Upper lobe of left lung (tissue), 6 donors: Measurements from ENCODE around the gene SOX2. TPM values are rescaled to one million over a fixed set of nuclear protein-coding genes. Genes with fewer than 3 reads are reported as not detected.

Experiments
- ATAC-seq, 2 donors: fragments of 200-7000 bp; cut with Tn5 transposase; one replicate each; pipeline ENCODE4 v1.9.1; 2022; ENCODE audit warnings: mild to moderate bottlenecking in 2 of 2, moderate library complexity in 2 of 2; ENCODE audit not compliant: low FRiP score in 2 of 2
- DNase-seq, 2 donors: peaks; one replicate each; pipeline ENCODE4 v3.0.0-alpha.2; 2019 to 2020
- H3K27ac ChIP-seq, 4 donors: fragments of 200-600 bp; sonication (generic); one replicate each; pipeline ENCODE4 v1.5.1; 2016 to 2019
- H3K27me3 ChIP-seq, 4 donors: fragments of 200-600 bp; sonication (generic); one replicate each; pipeline ENCODE4 v1.5.1; 2017 to 2019
- H3K36me3 ChIP-seq, 4 donors: fragments of 200-600 bp; sonication (generic); one replicate each; pipeline ENCODE4 v1.5.1; 2016 to 2019
- H3K4me1 ChIP-seq, 4 donors: fragments of 200-600 bp; sonication (generic); one replicate each; pipeline ENCODE4 v1.5.1; 2018 to 2019
- H3K4me3 ChIP-seq, 4 donors: fragments of 200-600 bp; sonication (generic); one replicate each; pipeline ENCODE4 v1.5.1; 2017 to 2019; ENCODE audit warnings: mild to moderate bottlenecking in 2 of 4, moderate library complexity in 1 of 4
- H3K9me3 ChIP-seq, 4 donors: fragments of 200-600 bp; sonication (generic); one replicate each; pipeline ENCODE4 v1.5.1; 2018 to 2019
- EP300 ChIP-seq, 4 donors: sonication (generic); formaldehyde crosslinking; IDR thresholded peaks; one replicate each; pipeline ENCODE4 v1.5.1; 2017; ENCODE audit warnings: antibody characterized with exemption in 4 of 4, control low read depth in 2 of 4
- POLR2A ChIP-seq, 4 donors: fragments of 450-650 bp; IDR thresholded peaks; one replicate each; pipeline ENCODE4 v1.5.1; 2016 to 2017; ENCODE audit warnings: antibody characterized with exemption in 4 of 4, mild to moderate bottlenecking in 2 of 4
- POLR2AphosphoS5 ChIP-seq, 2 donors: sonication (generic); formaldehyde crosslinking; IDR thresholded peaks; one replicate each; pipeline ENCODE4 v1.5.1; 2017; ENCODE audit warnings: antibody characterized with exemption in 2 of 2
- WGBS, 2 donors: methylation state at CpG; one replicate each; pipeline ENCODE4 v1.1.5; 2017 to 2018; 5-methylcytosine and 5-hydroxymethylcytosine counted together
- total RNA-seq, 6 donors: library from RNA; depleted of rRNA in 4 of 6; stranded (reverse); fragments of >200 nt in 4 of 6; gene quantifications; one replicate each; pipeline versions ENCODE4 v1.1.0 to v1.2.1, GENCODE V29; 2016 to 2021
- TF ChIP-seq, protein P1 (sequence below), 6 experiments: fragments of 450-650 bp in 4 of 6; fragments of 200-600 bp in 2 of 6; sonication (generic) in 2 of 6; IDR thresholded peaks; one replicate each; pipeline ENCODE4 v1.5.1; 2016 to 2019; ENCODE audit warnings: antibody characterized with exemption in 6 of 6
- donor health status: DM: no; HTN: no; CAD: no; lungs with moderate emphysema.
- donor health status: DM: no; HTN: yes; CAD: no; lungs with severe emphysema.

SOX2 gene
- total RNA-seq, 6 donors from 2014 or later: 0.57 to 16.4 (median 2.8) TPM

DNA sequence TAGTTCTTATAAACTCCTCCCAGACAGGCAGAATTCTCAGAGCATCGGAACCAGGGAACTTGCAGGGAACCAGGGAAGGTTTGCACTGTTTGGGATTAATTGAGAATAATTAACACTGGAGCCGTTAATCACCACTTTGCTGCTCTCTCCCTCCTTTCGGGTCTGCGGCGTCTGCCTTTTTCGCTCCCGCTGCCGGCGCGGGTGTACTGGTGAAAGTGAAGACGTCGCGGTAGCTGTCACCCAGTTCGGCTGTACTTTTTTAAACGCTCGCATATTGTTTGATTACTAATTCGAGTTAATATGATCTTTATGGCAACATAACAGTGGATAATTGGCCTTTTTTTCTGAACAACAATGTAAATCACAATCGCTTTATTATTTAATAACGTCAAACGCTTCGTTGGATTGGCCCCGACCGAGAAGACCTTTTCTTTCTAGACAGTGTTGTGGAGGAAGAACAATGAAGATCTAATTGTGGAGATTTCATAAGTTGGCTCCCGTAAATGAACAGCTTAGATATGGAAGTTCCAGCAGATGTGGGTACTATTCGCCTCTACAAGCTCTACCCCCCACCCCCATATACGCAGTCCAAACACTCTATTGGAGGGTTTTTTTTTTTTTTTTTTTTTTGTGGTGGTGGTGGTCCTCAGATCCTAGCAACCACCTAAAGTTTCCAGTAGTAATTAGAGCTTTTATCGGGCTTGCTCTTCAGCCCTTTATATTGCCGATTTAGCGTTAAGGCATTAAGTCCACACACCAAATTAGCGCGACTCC lies 12.7 kb downstream of the SOX2 start:
- WGBS, 2 donors: 34 to 43% methylated on average over 31 of the region's 31 CpGs
- DNase-seq: peak in 1 of 2 donors; percentile 46
- Histone ChIP-seq H3K27me3 (peaks cover 0 to 68% (median 34%) of the 10 kb centered on the region in 4 donors), H3K4me1 (peaks cover 13 to 22% (median 17%) of the 10 kb centered on the region in 4 donors), H3K27ac (no peak overlapping the region), H3K4me3 (no peak overlapping the region), H3K9me3 (peaks cover 0 to 3% (median 0%) of the 10 kb centered on the region in 4 donors), H3K36me3 (no peaks in the 10 kb centered on the region)
- ATAC-seq: no peak
- TF ChIP-seq POLR2AphosphoS5 (IDR thresholded peaks at IDR 0.05) (no peak), EP300 (IDR thresholded peaks at IDR 0.05) (no peak), POLR2A (IDR thresholded peaks at IDR 0.05) (no peak)
- TF ChIP-seq, protein P1, sequence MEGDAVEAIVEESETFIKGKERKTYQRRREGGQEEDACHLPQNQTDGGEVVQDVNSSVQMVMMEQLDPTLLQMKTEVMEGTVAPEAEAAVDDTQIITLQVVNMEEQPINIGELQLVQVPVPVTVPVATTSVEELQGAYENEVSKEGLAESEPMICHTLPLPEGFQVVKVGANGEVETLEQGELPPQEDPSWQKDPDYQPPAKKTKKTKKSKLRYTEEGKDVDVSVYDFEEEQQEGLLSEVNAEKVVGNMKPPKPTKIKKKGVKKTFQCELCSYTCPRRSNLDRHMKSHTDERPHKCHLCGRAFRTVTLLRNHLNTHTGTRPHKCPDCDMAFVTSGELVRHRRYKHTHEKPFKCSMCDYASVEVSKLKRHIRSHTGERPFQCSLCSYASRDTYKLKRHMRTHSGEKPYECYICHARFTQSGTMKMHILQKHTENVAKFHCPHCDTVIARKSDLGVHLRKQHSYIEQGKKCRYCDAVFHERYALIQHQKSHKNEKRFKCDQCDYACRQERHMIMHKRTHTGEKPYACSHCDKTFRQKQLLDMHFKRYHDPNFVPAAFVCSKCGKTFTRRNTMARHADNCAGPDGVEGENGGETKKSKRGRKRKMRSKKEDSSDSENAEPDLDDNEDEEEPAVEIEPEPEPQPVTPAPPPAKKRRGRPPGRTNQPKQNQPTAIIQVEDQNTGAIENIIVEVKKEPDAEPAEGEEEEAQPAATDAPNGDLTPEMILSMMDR (IDR thresholded peaks at IDR 0.05): no peak

DNA sequence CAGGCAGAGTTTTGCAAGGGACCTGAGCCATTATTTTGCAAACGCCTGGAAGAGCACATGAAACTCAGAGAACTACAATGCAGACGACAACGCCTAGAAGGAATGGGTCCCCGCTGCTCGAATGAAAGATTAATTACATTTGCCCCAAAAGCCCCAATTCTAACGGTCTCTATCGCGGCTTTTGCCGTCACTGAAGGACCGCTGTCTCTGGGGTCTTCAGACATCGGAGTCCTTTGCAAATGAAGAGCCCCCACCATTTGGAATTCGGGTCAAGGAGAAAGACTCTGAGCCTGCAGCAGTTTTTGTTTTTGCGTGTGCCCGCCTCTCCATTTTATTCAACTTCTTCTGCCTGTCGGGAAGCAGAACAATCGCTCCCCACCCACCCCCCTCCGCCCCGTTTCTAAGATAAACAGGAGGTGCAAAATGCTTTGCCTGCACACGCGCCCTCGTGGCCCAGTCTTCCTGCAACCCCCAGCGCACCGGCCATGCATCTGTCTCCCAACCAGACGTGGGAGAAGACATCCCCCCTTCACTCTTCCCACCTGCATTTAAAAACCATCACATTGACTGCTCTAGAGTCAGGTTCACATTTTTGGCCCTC lies 13.5 kb downstream of the SOX2 start:
- ATAC-seq (no peak), DNase-seq (no peak)
- Histone ChIP-seq H3K9me3 (no peaks in the 10 kb centered on the region), H3K36me3 (no peaks in the 10 kb centered on the region), H3K27ac (no peak overlapping the region), H3K4me3 (no peak overlapping the region), H3K27me3 (peaks cover 0 to 63% (median 27%) of the 10 kb centered on the region in 4 donors), H3K4me1 (peaks cover 12 to 22% (median 15%) of the 10 kb centered on the region in 4 donors)
- TF ChIP-seq EP300 (IDR thresholded peaks at IDR 0.05) (no peak), POLR2A (IDR thresholded peaks at IDR 0.05) (no peak), POLR2AphosphoS5 (IDR thresholded peaks at IDR 0.05) (no peak)
- TF ChIP-seq, protein P1 (IDR thresholded peaks at IDR 0.05): no peak
- WGBS, 2 donors: 31 to 33% methylated on average over 21 to 23 of the region's 24 CpGs

DNA sequence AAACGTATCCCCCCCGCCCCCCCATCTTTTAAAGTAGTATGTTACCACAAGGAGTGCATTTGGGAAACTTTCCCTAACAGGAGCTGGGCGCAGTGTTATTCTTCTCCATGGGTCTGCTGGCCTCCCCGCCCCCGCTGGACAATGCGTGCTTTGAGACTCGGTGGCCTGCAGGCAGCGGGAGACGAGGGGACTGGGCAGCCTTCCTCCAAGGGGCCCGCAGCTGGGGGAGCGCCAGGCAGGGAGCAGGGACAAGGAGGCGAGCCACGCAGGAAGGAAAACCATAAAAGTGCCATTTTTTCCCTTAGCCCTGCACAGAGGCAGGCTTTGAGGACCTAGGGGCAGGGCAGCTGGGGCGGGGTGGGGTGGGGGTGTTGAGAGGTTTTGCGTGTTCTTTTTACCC lies 14.1 kb downstream of the SOX2 start:
- Histone ChIP-seq H3K36me3 (no peaks in the 10 kb centered on the region), H3K9me3 (no peaks in the 10 kb centered on the region), H3K4me1 (peaks cover 12 to 22% (median 15%) of the 10 kb centered on the region in 4 donors), H3K27me3 (peaks cover 0 to 57% (median 24%) of the 10 kb centered on the region in 4 donors), H3K27ac (no peak overlapping the region), H3K4me3 (no peak overlapping the region)
- TF ChIP-seq POLR2AphosphoS5 (IDR thresholded peaks at IDR 0.05): no peak
- TF ChIP-seq, protein P1 (IDR thresholded peaks at IDR 0.05): no peak
- TF ChIP-seq POLR2A (IDR thresholded peaks at IDR 0.05): no peak
- TF ChIP-seq EP300 (IDR thresholded peaks at IDR 0.05): no peak
- 9 to 18% methylated on average over 15 of the region's 15 CpGs for WGBS, 2 donors
- DNase-seq: peak in 1 of 2 donors; percentile 65
- ATAC-seq: no peak

DNA sequence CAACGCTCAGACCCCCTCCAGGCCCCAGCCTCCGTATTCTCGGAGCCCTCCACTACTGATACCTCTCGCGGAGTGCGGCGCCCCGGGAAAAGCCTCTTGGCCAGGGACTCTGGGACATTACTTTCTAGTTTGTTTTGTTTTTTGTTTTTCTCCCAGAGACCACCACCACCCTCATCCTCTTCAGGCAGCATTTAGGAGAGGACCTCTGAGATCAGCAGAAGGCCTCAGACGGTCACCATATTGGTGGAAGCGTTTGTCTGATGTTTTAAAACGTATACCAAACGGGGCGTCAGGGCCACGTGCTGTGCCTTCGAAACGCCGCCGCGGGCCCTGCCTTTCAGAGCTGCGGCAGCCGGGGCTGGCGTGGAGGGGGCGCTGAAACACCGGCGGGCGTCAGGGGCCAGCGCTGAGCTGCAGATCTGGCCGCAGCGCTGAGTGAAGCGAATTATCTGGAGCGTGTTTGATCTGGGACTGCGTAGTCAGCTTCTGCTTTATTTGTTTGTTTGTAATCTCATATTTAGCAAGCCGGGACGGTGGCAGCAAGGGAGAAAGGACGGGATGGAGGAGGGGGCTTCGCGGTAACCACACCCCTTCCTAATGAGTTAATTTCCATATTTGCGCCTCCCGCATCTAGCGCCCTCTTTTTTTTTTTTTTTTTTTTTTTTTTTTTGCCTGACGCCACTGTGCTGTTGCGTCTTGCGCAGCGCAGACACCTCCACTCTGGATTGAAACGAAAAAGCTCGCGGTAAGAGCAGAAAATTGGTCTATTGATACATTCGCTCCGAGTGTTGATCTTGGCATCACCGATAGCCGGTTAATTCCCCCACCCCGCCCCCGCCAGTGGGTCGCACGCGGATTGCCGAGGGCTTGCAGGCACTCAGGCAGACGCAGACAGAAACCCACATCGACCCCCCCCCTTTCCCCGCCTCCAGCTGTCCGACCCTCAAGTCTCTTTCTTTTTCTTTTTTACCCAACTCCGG lies 14.9 kb downstream of the SOX2 start:
- WGBS, 2 donors: 8 to 9% methylated on average over 47 to 60 of the region's 62 CpGs
- H3K36me3 ChIP-seq: no peaks in the 10 kb centered on the region
- peaks cover 0 to 57% (median 24%) of the 10 kb centered on the region in 4 donors for H3K27me3 ChIP-seq
- H3K4me3 ChIP-seq: peak overlapping the region; percentile 14 to 53 (median 38)
- DNase-seq: peak in 1 of 2 donors; percentile 83
- H3K9me3 ChIP-seq: no peaks in the 10 kb centered on the region
- no peak for ATAC-seq
- peaks cover 12 to 22% (median 15%) of the 10 kb centered on the region in 4 donors for H3K4me1 ChIP-seq
- TF ChIP-seq EP300 (IDR thresholded peaks at IDR 0.05): no peak
- TF ChIP-seq, protein P1 (IDR thresholded peaks at IDR 0.05): no peak
- no peak for TF ChIP-seq POLR2AphosphoS5 (IDR thresholded peaks at IDR 0.05)
- TF ChIP-seq POLR2A (IDR thresholded peaks at IDR 0.05): no peak
- H3K27ac ChIP-seq: no peak overlapping the region
